K562 (cell line): Measurements from ENCODE around the gene EZH1. TPM values are rescaled to one million over a fixed set of nuclear protein-coding genes. Genes with fewer than 3 reads are reported as not detected.
A peak's percentile ranks its signal among the peaks of the same experiment; 100 is the strongest.

Experiments used
- E2F3 ChIP-seq: fragments of 250-450 bp; sonication (Bioruptor Pico); IDR thresholded peaks from 2 replicates; pipeline ENCODE4 v1.4.0; 2020; ENCODE audit warnings: mild to moderate bottlenecking
- EZH2 ChIP-seq: IDR thresholded peaks from 2 replicates; pipeline ENCODE4 v1.6.1; 2012; ENCODE audit warnings: low read depth, mild to moderate bottlenecking, inconsistent platforms, low read length, borderline replicate concordance
- FOXM1 ChIP-seq, 2 experiments: fragments of 450-650 bp in 1 of 2; sonication (generic) in 1 of 2; formaldehyde crosslinking in 1 of 2; IDR thresholded peaks; 2 replicates each; pipeline versions ENCODE4 v1.6.1 to v1.9.0; 2017 to 2022; ENCODE audit warnings: low read depth in 2 of 2, mild to moderate bottlenecking in 2 of 2, missing genetic modification reagents in 1 of 2, moderate library complexity in 1 of 2
- GABPA ChIP-seq: fragments of 200-800 bp; sonication (Bioruptor generic); conservative IDR thresholded peaks from 2 replicates; pipeline ENCODE4 v1.6.1; 2016; ENCODE audit warnings: low read depth, missing genetic modification characterization, missing compliant biosample characterization
- HDAC2 ChIP-seq: fragments of 450-650 bp; IDR thresholded peaks from 2 replicates; pipeline ENCODE4 v1.6.1; 2016; ENCODE audit warnings: mild to moderate bottlenecking
- HNRNPH1 ChIP-seq: fragments of 200-400 bp; formaldehyde crosslinking; optimal IDR thresholded peaks from 2 replicates; pipeline ENCODE3; 2017; ENCODE audit warnings: low read depth, mild to moderate bottlenecking, low read length, moderate library complexity
- KAT7 ChIP-seq: sonication (generic); formaldehyde crosslinking; IDR thresholded peaks from 2 replicates; pipeline ENCODE4 v1.8.0; 2022; ENCODE audit warnings: missing genetic modification reagents, mild to moderate bottlenecking, borderline replicate concordance
- MCM3 ChIP-seq: fragments of 450-650 bp; IDR thresholded peaks from 2 replicates; pipeline ENCODE4 v1.6.1; 2016
- POLR2A ChIP-seq: fragments of 450-650 bp; conservative IDR thresholded peaks from 2 replicates; pipeline ENCODE4 v1.6.1; 2016
- ZBTB33 ChIP-seq: sonication (generic); formaldehyde crosslinking; IDR thresholded peaks from 2 replicates; pipeline ENCODE4 v1.8.1; 2023; ENCODE audit warnings: mild to moderate bottlenecking, missing genetic modification reagents
- ZFX ChIP-seq: sonication (generic); formaldehyde crosslinking; IDR thresholded peaks from 2 replicates; pipeline ENCODE4 v1.8.0; 2022; ENCODE audit warnings: mild to moderate bottlenecking, missing genetic modification reagents, moderate library complexity
- ZNF717 ChIP-seq: fragments of 250-450 bp; sonication (Bioruptor Pico); IDR thresholded peaks from 2 replicates; pipeline ENCODE4 v1.5.0; 2021
- polyA plus RNA-seq, 8 experiments: library from polyadenylated mRNA; depleted of rRNA in 4 of 8; stranded (reverse) in 5 of 8; unstranded in 3 of 8; fragments of >200 nt; fragmentation: Nextera tagmentation in 2 of 8; fragmentation: Illumina TruSeq in 1 of 8; extraction: Ambion mirVana in 2 of 8; extraction: Trizol in 1 of 8; gene quantifications; 2 replicates each; pipeline versions ENCODE4 v1.2.1 to v1.2.3, GENCODE V29; 2011 to 2014; ENCODE audit warnings: inconsistent platforms in 1 of 8, missing spikeins in 1 of 8
- total RNA-seq, 7 experiments: library from RNA; depleted of rRNA in 6 of 7; stranded (reverse); fragments of >200 nt in 6 of 7; fragmentation: Illumina TruSeq in 2 of 7; extraction: Trizol in 2 of 7; gene quantifications; 2 replicates each; pipeline versions ENCODE4 v1.2.1 to v1.2.3, GENCODE V29; 2011 to 2021; ENCODE audit warnings: low replicate concordance in 1 of 7
- TF ChIP-seq, protein P1 (sequence below): fragments of 200-600 bp; sonication (generic); IDR thresholded peaks from one replicate; pipeline ENCODE4 v1.6.1; 2012; ENCODE audit warnings: mild to moderate bottlenecking, low read depth, low read length, inconsistent platforms
- TF ChIP-seq, protein P2 (sequence below): fragments of 450-650 bp; IDR thresholded peaks from 2 replicates; pipeline ENCODE4 v1.6.1; 2016

Gene EZH1
- total and polyA plus RNA-seq, 9 of the 15 experiments (the other 6 are each of a cell fraction or from before 2014, with no cell fraction given) = 8.6 to 40.8 (median 22.9) TPM

- TF ChIP-seq, protein P1, sequence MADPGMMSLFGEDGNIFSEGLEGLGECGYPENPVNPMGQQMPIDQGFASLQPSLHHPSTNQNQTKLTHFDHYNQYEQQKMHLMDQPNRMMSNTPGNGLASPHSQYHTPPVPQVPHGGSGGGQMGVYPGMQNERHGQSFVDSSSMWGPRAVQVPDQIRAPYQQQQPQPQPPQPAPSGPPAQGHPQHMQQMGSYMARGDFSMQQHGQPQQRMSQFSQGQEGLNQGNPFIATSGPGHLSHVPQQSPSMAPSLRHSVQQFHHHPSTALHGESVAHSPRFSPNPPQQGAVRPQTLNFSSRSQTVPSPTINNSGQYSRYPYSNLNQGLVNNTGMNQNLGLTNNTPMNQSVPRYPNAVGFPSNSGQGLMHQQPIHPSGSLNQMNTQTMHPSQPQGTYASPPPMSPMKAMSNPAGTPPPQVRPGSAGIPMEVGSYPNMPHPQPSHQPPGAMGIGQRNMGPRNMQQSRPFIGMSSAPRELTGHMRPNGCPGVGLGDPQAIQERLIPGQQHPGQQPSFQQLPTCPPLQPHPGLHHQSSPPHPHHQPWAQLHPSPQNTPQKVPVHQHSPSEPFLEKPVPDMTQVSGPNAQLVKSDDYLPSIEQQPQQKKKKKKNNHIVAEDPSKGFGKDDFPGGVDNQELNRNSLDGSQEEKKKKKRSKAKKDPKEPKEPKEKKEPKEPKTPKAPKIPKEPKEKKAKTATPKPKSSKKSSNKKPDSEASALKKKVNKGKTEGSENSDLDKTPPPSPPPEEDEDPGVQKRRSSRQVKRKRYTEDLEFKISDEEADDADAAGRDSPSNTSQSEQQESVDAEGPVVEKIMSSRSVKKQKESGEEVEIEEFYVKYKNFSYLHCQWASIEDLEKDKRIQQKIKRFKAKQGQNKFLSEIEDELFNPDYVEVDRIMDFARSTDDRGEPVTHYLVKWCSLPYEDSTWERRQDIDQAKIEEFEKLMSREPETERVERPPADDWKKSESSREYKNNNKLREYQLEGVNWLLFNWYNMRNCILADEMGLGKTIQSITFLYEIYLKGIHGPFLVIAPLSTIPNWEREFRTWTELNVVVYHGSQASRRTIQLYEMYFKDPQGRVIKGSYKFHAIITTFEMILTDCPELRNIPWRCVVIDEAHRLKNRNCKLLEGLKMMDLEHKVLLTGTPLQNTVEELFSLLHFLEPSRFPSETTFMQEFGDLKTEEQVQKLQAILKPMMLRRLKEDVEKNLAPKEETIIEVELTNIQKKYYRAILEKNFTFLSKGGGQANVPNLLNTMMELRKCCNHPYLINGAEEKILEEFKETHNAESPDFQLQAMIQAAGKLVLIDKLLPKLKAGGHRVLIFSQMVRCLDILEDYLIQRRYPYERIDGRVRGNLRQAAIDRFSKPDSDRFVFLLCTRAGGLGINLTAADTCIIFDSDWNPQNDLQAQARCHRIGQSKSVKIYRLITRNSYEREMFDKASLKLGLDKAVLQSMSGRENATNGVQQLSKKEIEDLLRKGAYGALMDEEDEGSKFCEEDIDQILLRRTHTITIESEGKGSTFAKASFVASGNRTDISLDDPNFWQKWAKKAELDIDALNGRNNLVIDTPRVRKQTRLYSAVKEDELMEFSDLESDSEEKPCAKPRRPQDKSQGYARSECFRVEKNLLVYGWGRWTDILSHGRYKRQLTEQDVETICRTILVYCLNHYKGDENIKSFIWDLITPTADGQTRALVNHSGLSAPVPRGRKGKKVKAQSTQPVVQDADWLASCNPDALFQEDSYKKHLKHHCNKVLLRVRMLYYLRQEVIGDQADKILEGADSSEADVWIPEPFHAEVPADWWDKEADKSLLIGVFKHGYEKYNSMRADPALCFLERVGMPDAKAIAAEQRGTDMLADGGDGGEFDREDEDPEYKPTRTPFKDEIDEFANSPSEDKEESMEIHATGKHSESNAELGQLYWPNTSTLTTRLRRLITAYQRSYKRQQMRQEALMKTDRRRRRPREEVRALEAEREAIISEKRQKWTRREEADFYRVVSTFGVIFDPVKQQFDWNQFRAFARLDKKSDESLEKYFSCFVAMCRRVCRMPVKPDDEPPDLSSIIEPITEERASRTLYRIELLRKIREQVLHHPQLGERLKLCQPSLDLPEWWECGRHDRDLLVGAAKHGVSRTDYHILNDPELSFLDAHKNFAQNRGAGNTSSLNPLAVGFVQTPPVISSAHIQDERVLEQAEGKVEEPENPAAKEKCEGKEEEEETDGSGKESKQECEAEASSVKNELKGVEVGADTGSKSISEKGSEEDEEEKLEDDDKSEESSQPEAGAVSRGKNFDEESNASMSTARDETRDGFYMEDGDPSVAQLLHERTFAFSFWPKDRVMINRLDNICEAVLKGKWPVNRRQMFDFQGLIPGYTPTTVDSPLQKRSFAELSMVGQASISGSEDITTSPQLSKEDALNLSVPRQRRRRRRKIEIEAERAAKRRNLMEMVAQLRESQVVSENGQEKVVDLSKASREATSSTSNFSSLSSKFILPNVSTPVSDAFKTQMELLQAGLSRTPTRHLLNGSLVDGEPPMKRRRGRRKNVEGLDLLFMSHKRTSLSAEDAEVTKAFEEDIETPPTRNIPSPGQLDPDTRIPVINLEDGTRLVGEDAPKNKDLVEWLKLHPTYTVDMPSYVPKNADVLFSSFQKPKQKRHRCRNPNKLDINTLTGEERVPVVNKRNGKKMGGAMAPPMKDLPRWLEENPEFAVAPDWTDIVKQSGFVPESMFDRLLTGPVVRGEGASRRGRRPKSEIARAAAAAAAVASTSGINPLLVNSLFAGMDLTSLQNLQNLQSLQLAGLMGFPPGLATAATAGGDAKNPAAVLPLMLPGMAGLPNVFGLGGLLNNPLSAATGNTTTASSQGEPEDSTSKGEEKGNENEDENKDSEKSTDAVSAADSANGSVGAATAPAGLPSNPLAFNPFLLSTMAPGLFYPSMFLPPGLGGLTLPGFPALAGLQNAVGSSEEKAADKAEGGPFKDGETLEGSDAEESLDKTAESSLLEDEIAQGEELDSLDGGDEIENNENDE = no peak
- TF ChIP-seq E2F3 (CRISPR knock-in tag) (no peak), HDAC2 (peak; percentile 29; the same call in 1 of the 2 replicates), MCM3 (no peak), ZNF717 (CRISPR knock-in tag) (no peak), POLR2A (peak; percentile 66), EZH2 (no peak), KAT7 (0 out of 2 replicates have a peak, but pooled peaks have one; percentile 57), GABPA (tag) (no peak), HNRNPH1 (no peak), ZFX (no peak; the same call in none of the 2 replicates), ZBTB33 (CRISPR knock-in tag) (no peak), FOXM1 (IDR thresholded peaks at IDR 0.05; ENCODE audit: low read depth) (no peak), FOXM1 (CRISPR knock-in tag; IDR thresholded peaks at IDR 0.05; ENCODE audit: low read depth) (no peak)
- TF ChIP-seq, protein P2, sequence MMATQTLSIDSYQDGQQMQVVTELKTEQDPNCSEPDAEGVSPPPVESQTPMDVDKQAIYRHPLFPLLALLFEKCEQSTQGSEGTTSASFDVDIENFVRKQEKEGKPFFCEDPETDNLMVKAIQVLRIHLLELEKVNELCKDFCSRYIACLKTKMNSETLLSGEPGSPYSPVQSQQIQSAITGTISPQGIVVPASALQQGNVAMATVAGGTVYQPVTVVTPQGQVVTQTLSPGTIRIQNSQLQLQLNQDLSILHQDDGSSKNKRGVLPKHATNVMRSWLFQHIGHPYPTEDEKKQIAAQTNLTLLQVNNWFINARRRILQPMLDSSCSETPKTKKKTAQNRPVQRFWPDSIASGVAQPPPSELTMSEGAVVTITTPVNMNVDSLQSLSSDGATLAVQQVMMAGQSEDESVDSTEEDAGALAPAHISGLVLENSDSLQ = no peak
Observed at GRCh38 chr17:42676424-42677011, 68.3 kb downstream of the EZH1 start, which contains the start of gene PLEKHH3 (continued).
